NT2/D1 (cell line): Measurements from ENCODE around the gene MPRIP.

Source experiments
- DNase-seq: peaks from one replicate; pipeline ENCODE4 v3.0.0-alpha.2; 2011; ENCODE audit warnings: low read depth, low spot score
- H3K27me3 ChIP-seq: 2 replicates; pipeline ENCODE4 v1.6.0; 2011; ENCODE audit warnings: mild to moderate bottlenecking; ENCODE audit not compliant: insufficient read length, insufficient read depth
- H3K36me3 ChIP-seq: 2 replicates; pipeline ENCODE4 v1.6.1; 2011; ENCODE audit warnings: mild to moderate bottlenecking, low read length, mixed read lengths; ENCODE audit not compliant: insufficient read depth, insufficient read length
- H3K4me1 ChIP-seq: 2 replicates; pipeline ENCODE4 v1.5.1; 2011; ENCODE audit not compliant: insufficient read depth, insufficient read length
- H3K4me3 ChIP-seq: 2 replicates; pipeline ENCODE4 v1.5.1; 2011; ENCODE audit warnings: low read depth; ENCODE audit not compliant: insufficient read length
- H3K9ac ChIP-seq: 2 replicates; pipeline ENCODE4 v1.6.0; 2011; ENCODE audit warnings: low read depth; ENCODE audit not compliant: insufficient read length
- H3K9me3 ChIP-seq: 2 replicates; pipeline ENCODE4 v1.5.1; 2011; ENCODE audit warnings: mild to moderate bottlenecking, low read length; ENCODE audit not compliant: insufficient read depth
- SUZ12 ChIP-seq: IDR thresholded peaks from 2 replicates; pipeline ENCODE4 v1.6.1; 2011; ENCODE audit not compliant: insufficient read length, insufficient read depth; ENCODE audit errors: extremely low read depth
- YY1 ChIP-seq: IDR thresholded peaks from 2 replicates; pipeline ENCODE4 v1.6.1; 2011; ENCODE audit not compliant: insufficient read length, insufficient read depth
- ZNF274 ChIP-seq: IDR thresholded peaks from 2 replicates; pipeline ENCODE4 v1.6.1; 2011; ENCODE audit warnings: mild to moderate bottlenecking, low read depth, low read length

The MPRIP gene

DNA sequence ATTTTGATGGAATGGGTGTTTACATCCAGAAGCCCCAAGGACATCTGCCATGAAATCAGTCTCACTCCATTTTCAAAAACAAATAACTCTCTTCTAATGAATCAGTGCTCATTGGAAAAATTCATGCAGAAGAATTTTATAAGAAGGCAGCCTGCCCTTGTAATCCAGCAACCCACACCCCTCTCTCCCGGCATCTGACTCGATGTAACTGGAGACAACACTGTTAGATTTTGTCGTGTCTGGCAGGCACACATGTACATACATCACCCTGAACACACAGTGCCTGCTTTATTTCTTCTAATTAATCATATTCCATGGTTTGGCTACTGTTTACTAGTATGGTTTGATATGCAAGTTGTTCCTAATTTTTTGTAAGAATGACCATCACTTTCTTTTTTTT is 175.7 kb downstream of the MPRIP start:
- Histone ChIP-seq H3K9me3 (no peaks in the 10 kb centered on the region), H3K4me3 (no peak overlapping the region), H3K36me3 (peaks cover 81% of the 10 kb centered on the region), H3K27me3 (no peaks in the 10 kb centered on the region), H3K9ac (no peak overlapping the region), H3K4me1 (no peaks in the 10 kb centered on the region)
- TF ChIP-seq SUZ12, result no peak
- no peak for TF ChIP-seq YY1
- TF ChIP-seq ZNF274, result no peak
- DNase-seq, result no peak

- Histone ChIP-seq H3K4me1 (no peaks in the 10 kb centered on the region), H3K9me3 (no peaks in the 10 kb centered on the region), H3K4me3 (no peak overlapping the region), H3K36me3 (peaks cover 83% of the 10 kb centered on the region), H3K9ac (no peak overlapping the region), H3K27me3 (no peaks in the 10 kb centered on the region)
- TF ChIP-seq YY1 (no peak), SUZ12 (no peak), ZNF274 (no peak)
- no peak for DNase-seq
These were observed 178.3 kb downstream of the MPRIP start for GRCh38 chr17:17220529-17220928.

- H3K4me3 ChIP-seq, result no peak overlapping the region
- H3K36me3 ChIP-seq, result peaks cover 83% of the 10 kb centered on the region
- H3K9me3 ChIP-seq, result no peaks in the 10 kb centered on the region
- no peaks in the 10 kb centered on the region for H3K4me1 ChIP-seq
- TF ChIP-seq YY1 (no peak), ZNF274 (no peak), SUZ12 (no peak)
- no peak for DNase-seq
- H3K27me3 ChIP-seq, result no peaks in the 10 kb centered on the region
- no peak overlapping the region for H3K9ac ChIP-seq
These were observed 179.1 kb downstream of the MPRIP start for GRCh38 chr17:17221329-17221728.

GRCh38 chr17:17223736-17224135 is 181.5 kb downstream of the MPRIP start:
- TF ChIP-seq ZNF274, result no peak
- Histone ChIP-seq H3K36me3 (peaks cover 85% of the 10 kb centered on the region), H3K9ac (no peak overlapping the region), H3K4me3 (no peak overlapping the region), H3K4me1 (no peaks in the 10 kb centered on the region), H3K9me3 (no peaks in the 10 kb centered on the region), H3K27me3 (no peaks in the 10 kb centered on the region)
- DNase-seq, result no peak

DNA sequence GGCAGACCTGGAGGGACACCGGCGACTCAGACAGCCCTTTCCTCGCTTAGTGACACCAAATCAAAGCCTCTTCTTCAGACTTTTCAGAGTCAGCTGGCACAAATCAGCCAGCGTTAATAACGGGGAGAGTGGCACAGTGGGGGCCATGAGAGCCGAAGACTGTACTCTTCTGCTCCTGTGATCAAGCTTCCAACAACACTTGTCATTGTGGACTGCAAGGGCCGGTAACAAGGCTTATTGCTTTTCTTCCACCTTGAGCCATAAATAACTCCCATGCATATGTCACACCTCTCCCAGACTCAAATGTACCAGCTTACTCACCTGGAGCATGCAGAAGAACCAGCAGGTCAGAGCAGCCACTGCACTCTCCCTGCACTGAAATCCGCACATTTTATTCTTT is 181.9 kb downstream of the MPRIP start:
- H3K36me3 ChIP-seq, result peaks cover 85% of the 10 kb centered on the region
- H3K4me3 ChIP-seq, result no peak overlapping the region
- no peaks in the 10 kb centered on the region for H3K4me1 ChIP-seq
- H3K9ac ChIP-seq, result no peak overlapping the region
- no peak for DNase-seq
- H3K27me3 ChIP-seq, result no peaks in the 10 kb centered on the region
- no peaks in the 10 kb centered on the region for H3K9me3 ChIP-seq
- TF ChIP-seq YY1 (no peak), ZNF274 (no peak), SUZ12 (no peak)

DNA sequence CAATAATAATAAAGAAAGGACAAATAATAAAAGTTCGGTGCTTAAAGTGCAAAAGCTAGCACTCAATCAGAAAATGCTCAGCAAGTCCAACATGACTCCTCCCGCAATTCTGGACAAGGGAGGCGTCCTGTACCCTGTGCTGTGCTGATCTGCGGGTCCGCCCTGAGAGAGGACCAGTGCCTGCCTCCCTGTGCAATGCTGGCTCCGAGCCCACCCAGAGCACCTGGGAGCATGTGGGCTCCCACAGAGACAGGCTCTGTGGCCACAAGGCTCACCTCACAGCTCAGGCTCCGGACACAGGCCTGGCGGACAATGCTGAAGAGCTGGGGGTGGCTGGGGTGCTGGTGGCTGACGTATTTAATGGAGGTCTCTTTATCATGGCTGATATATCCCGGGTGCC is 183.6 kb downstream of the MPRIP start:
- no peak for DNase-seq
- no peak overlapping the region for H3K4me3 ChIP-seq
- no peaks in the 10 kb centered on the region for H3K27me3 ChIP-seq
- H3K36me3 ChIP-seq, result peaks cover 92% of the 10 kb centered on the region
- no peaks in the 10 kb centered on the region for H3K4me1 ChIP-seq
- no peak for TF ChIP-seq YY1
- no peak for TF ChIP-seq SUZ12
- TF ChIP-seq ZNF274, result no peak
- H3K9me3 ChIP-seq, result no peaks in the 10 kb centered on the region
- H3K9ac ChIP-seq, result no peak overlapping the region

- no peak for DNase-seq
- H3K36me3 ChIP-seq, result peaks cover 91% of the 10 kb centered on the region
These were observed 184.4 kb downstream of the MPRIP start for GRCh38 chr17:17226451-17227265.

More at GRCh38 chr17:17226451-17227265, 184.4 kb downstream of the MPRIP start:
- Histone ChIP-seq H3K27me3 (no peaks in the 10 kb centered on the region), H3K9ac (no peak overlapping the region), H3K4me1 (no peaks in the 10 kb centered on the region), H3K4me3 (no peak overlapping the region), H3K9me3 (no peaks in the 10 kb centered on the region)
- no peak for TF ChIP-seq YY1
- no peak for TF ChIP-seq ZNF274
- no peak for TF ChIP-seq SUZ12
